Measurements from ENCODE around the gene PDHB.

- TF ChIP-seq CTCF (IDR thresholded peaks at IDR 0.05; ENCODE audit: insufficient read depth, low read depth, low read length) (no peak), EZH2 (IDR thresholded peaks at IDR 0.05; ENCODE audit: insufficient read depth, low read length) (no peak)
These were observed 15.4 kb downstream of the PDHB start for GRCh38 chr3:58418227-58418626.
